Islet of Langerhans (tissue), 1 donor: ENCODE measurements around the gene ADNP2.

Experiments
- FAIRE-seq: peaks from one replicate; lab custom pipeline; 2011; peaks lifted over from hg19 to GRCh38; lab: Jason Lieb, UNC

Gene ADNP2

GRCh38 chr18:80171054-80171872 is 62.2 kb downstream of the ADNP2 start:
- FAIRE-seq = no peak

- no peak for FAIRE-seq
Observed at GRCh38 chr18:80172056-80172455, 63.0 kb downstream of the ADNP2 start.

- no peak for FAIRE-seq
Observed at GRCh38 chr18:80173060-80173459, 64.0 kb downstream of the ADNP2 start.

- no peak for FAIRE-seq
Observed at GRCh38 chr18:80175451-80176204, 66.6 kb downstream of the ADNP2 start.

GRCh38 chr18:80176334-80177073 is 67.4 kb downstream of the ADNP2 start:
- FAIRE-seq = no peak

GRCh38 chr18:80177128-80177527 is 68.1 kb downstream of the ADNP2 start:
- FAIRE-seq = no peak

- no peak for FAIRE-seq
Observed at GRCh38 chr18:80178935-80179818, 70.1 kb downstream of the ADNP2 start.

- FAIRE-seq = no peak
Observed at GRCh38 chr18:80179857-80180558, 70.9 kb downstream of the ADNP2 start.

- no peak for FAIRE-seq
Observed at GRCh38 chr18:80180778-80181564, 71.9 kb downstream of the ADNP2 start.

GRCh38 chr18:80181642-80182461 is 72.8 kb downstream of the ADNP2 start:
- FAIRE-seq = no peak

GRCh38 chr18:80182855-80183254 is 73.8 kb downstream of the ADNP2 start:
- no peak for FAIRE-seq

- FAIRE-seq = no peak
Observed at GRCh38 chr18:80183273-80184050, 74.4 kb downstream of the ADNP2 start.

- FAIRE-seq = no peak
Observed at GRCh38 chr18:80184243-80184772, 75.2 kb downstream of the ADNP2 start.

- FAIRE-seq = no peak
Observed at GRCh38 chr18:80185545-80185944, 76.5 kb downstream of the ADNP2 start.

GRCh38 chr18:80187956-80188642 is 79.0 kb downstream of the ADNP2 start:
- no peak for FAIRE-seq

- FAIRE-seq = no peak
Observed at GRCh38 chr18:80188643-80189530, 79.8 kb downstream of the ADNP2 start.

- FAIRE-seq = no peak
Observed at GRCh38 chr18:80189531-80189865, 80.4 kb downstream of the ADNP2 start.
